Breast epithelium (tissue), 3 donors: ENCODE results near the gene DHCR7.

Experiments used
- POLR2A ChIP-seq: fragments of 450-650 bp; IDR thresholded peaks from one replicate; pipeline ENCODE4 v1.6.1; 2016; ENCODE audit warnings: antibody characterized with exemption, mild to moderate bottlenecking, moderate library complexity
- POLR2AphosphoS5 ChIP-seq, 3 donors: sonication (generic); formaldehyde crosslinking; IDR thresholded peaks; one replicate each; pipeline ENCODE4 v1.6.1; 2017; ENCODE audit warnings: antibody characterized with exemption in 3 of 3
- TF ChIP-seq, protein P1 (sequence below), 3 donors: fragments of 450-650 bp; IDR thresholded peaks; one replicate each; pipeline ENCODE4 v1.5.1; 2016 to 2017; ENCODE audit warnings: antibody characterized with exemption in 3 of 3, mild to moderate bottlenecking in 3 of 3, moderate library complexity in 3 of 3

DNA sequence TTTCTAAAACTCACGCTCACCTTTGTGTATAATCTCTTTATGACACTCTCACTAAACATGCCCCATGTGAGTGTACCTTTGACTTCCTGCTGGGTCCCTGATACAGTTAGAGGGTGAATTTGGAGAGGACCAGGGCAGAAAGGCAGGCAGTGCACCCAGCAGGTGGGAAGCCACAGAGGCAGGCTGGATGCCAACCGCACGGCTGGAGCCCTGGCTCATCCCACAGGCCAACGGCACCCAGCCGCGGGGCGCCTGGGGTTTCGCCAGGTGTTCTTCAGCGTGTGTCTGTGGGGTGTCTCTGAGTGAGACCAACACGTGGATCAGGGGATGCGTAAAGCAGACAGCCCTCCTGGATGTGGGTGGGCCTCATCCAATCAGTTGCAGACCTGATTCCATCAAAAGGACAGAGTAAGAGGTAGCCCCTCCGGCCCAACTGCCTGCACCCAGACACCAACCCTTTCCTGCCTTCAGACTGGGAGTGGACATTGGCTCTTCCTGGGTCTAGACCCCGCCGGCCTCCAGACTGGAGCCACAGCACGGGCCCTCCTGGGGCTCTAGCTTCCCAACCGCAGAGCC, 51.6 kb downstream of the DHCR7 start:
- TF ChIP-seq, protein P1, sequence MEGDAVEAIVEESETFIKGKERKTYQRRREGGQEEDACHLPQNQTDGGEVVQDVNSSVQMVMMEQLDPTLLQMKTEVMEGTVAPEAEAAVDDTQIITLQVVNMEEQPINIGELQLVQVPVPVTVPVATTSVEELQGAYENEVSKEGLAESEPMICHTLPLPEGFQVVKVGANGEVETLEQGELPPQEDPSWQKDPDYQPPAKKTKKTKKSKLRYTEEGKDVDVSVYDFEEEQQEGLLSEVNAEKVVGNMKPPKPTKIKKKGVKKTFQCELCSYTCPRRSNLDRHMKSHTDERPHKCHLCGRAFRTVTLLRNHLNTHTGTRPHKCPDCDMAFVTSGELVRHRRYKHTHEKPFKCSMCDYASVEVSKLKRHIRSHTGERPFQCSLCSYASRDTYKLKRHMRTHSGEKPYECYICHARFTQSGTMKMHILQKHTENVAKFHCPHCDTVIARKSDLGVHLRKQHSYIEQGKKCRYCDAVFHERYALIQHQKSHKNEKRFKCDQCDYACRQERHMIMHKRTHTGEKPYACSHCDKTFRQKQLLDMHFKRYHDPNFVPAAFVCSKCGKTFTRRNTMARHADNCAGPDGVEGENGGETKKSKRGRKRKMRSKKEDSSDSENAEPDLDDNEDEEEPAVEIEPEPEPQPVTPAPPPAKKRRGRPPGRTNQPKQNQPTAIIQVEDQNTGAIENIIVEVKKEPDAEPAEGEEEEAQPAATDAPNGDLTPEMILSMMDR (IDR thresholded peaks at IDR 0.05) = no peak
- TF ChIP-seq POLR2A = no peak
- no peak for TF ChIP-seq POLR2AphosphoS5 (IDR thresholded peaks at IDR 0.05)
